Caco-2 (cell line): ENCODE results near the gene EPG5. TPM values are rescaled to one million over a fixed set of nuclear protein-coding genes. Genes with fewer than 3 reads are reported as not detected.

Experiments used
- BruUV-seq: library from RNA; stranded (reverse); fragments of 400-500 nt; replicated peaks from 2 replicates; lab custom pipeline; 2021; lab: Mats Ljungman, UMichigan
- CTCF ChIA-PET: fragments of 300-600 bp; sonication (Branson Sonifier 250); formaldehyde crosslinking; loops from one replicate; lab custom pipeline; 2022; ENCODE audit warnings: antibody characterized with exemption; lab: Charles Lee
- POLR2A ChIA-PET: fragments of 300-600 bp; sonication (Branson Sonifier 250); formaldehyde crosslinking; loops from one replicate; lab custom pipeline; 2022; ENCODE audit warnings: antibody characterized with exemption; lab: Charles Lee
- DNase-seq, 2 experiments: peaks; one replicate each; pipeline versions ENCODE4 v3.0.0 to v3.0.0-alpha.2; 2020 to 2022
- H3K27me3 ChIP-seq: replicated peaks from 2 replicates; pipeline ENCODE4 v1.6.0; 2011; ENCODE audit warnings: low read length; ENCODE audit not compliant: control insufficient read depth, insufficient read depth
- H3K36me3 ChIP-seq: 2 replicates; pipeline ENCODE4 v1.5.1; 2011; ENCODE audit warnings: low read length; ENCODE audit not compliant: control insufficient read depth, insufficient read depth
- H3K4me1 ChIP-seq: fragments of 250-450 bp; sonication (Bioruptor Pico); 2 replicates; pipeline ENCODE4 v1.5.1; 2020; ENCODE audit warnings: mild to moderate bottlenecking
- H3K4me3 ChIP-seq: 2 replicates; pipeline ENCODE4 v1.5.1; 2011; ENCODE audit warnings: low read depth, mild to moderate bottlenecking, control low read depth, low read length
- H3K9me3 ChIP-seq: fragments of 250-450 bp; sonication (Bioruptor Pico); 2 replicates; pipeline ENCODE4 v1.5.1; 2020; ENCODE audit warnings: mild to moderate bottlenecking, moderate library complexity
- H3K27ac Mint-ChIP-seq: one replicate; pipeline ENCODE4 v1.8.0; 2022; ENCODE audit warnings: mixed read lengths; ENCODE audit not compliant: unreplicated experiment
- H3K27me3 Mint-ChIP-seq: one replicate; pipeline ENCODE4 v1.8.0; 2022; ENCODE audit warnings: mixed read lengths; ENCODE audit not compliant: insufficient read depth, unreplicated experiment
- H3K36me3 Mint-ChIP-seq: one replicate; pipeline ENCODE4 v1.8.0; 2022; ENCODE audit warnings: mild to moderate bottlenecking, mixed read lengths; ENCODE audit not compliant: insufficient read depth, unreplicated experiment
- H3K4me1 Mint-ChIP-seq: one replicate; pipeline ENCODE4 v1.8.0; 2022; ENCODE audit warnings: low read depth, mixed read lengths; ENCODE audit not compliant: unreplicated experiment
- H3K4me3 Mint-ChIP-seq: one replicate; pipeline ENCODE4 v1.8.0; 2022; ENCODE audit warnings: mild to moderate bottlenecking, moderate library complexity, mixed read lengths; ENCODE audit not compliant: unreplicated experiment
- H3K9me3 Mint-ChIP-seq: one replicate; pipeline ENCODE4 v1.8.0; 2022; ENCODE audit warnings: mixed read lengths; ENCODE audit not compliant: unreplicated experiment
- CTCF ChIP-seq, 2 experiments: fragments of 200-600 bp in 1 of 2; IDR thresholded peaks; 1 replicate in 1 of 2; 2 replicates in 1 of 2; pipeline versions ENCODE4 v1.5.1 to v1.8.0; 2011 to 2022; ENCODE audit warnings: antibody characterized with exemption in 1 of 2, control low read depth in 1 of 2, inconsistent platforms in 1 of 2, low read depth in 1 of 2, low read length in 1 of 2, mild to moderate bottlenecking in 1 of 2, moderate library complexity in 1 of 2; ENCODE audit not compliant: insufficient read depth in 1 of 2, severe bottlenecking in 1 of 2, unreplicated experiment in 1 of 2
- intact Hi-C: fragments of 100-400 bp; cut with micrococcal nuclease; formaldehyde crosslinking; loops from one replicate; pipeline ENCODE4 v1.10.0; 2022; ENCODE audit not compliant: unreplicated experiment
- total RNA-seq: library from RNA; stranded (reverse); gene quantifications from 2 replicates; pipeline ENCODE4 v1.2.3, GENCODE V29; 2022

The EPG5 gene
- total RNA-seq, 1 experiment from 2014 or later = 12.0 TPM

- peaks cover 6% of the 10 kb centered on the region for H3K36me3 Mint-ChIP-seq
- Histone ChIP-seq H3K9me3 (no peaks in the 10 kb centered on the region), H3K27me3 (no peaks in the 10 kb centered on the region), H3K4me1 (no peaks in the 10 kb centered on the region), H3K4me3 (no peak overlapping the region), H3K36me3 (no peaks in the 10 kb centered on the region)
- no peak for TF ChIP-seq CTCF (IDR thresholded peaks at IDR 0.05; ENCODE audit: insufficient read depth in 1 of 2, low read depth in 1 of 2, low read length in 1 of 2, severe bottlenecking in 1 of 2, unreplicated experiment in 1 of 2)
- BruUV-seq = no TSS peak
- CTCF ChIA-PET = no interaction called here
- H3K4me3 Mint-ChIP-seq = no peak overlapping the region
- no peaks in the 10 kb centered on the region for H3K4me1 Mint-ChIP-seq
- H3K27me3 Mint-ChIP-seq = no peaks in the 10 kb centered on the region
- no peaks in the 10 kb centered on the region for H3K9me3 Mint-ChIP-seq
- intact Hi-C loops = no loop called here
- DNase-seq = no peak
- POLR2A ChIA-PET = no interaction called here
- no peak overlapping the region for H3K27ac Mint-ChIP-seq
Observed at GRCh38 chr18:46008531-46008930, 41.4 kb upstream of the EPG5 start.

- peaks cover 6% of the 10 kb centered on the region for H3K36me3 Mint-ChIP-seq
- BruUV-seq = no TSS peak
- POLR2A ChIA-PET = no interaction called here
- TF ChIP-seq CTCF (IDR thresholded peaks at IDR 0.05; ENCODE audit: insufficient read depth in 1 of 2, low read depth in 1 of 2, low read length in 1 of 2, severe bottlenecking in 1 of 2, unreplicated experiment in 1 of 2) = no peak
- Histone ChIP-seq H3K9me3 (no peaks in the 10 kb centered on the region), H3K36me3 (no peaks in the 10 kb centered on the region), H3K4me3 (no peak overlapping the region), H3K27me3 (no peaks in the 10 kb centered on the region), H3K4me1 (no peaks in the 10 kb centered on the region)
- CTCF ChIA-PET = no interaction called here
- intact Hi-C loops = no loop called here
- H3K27ac Mint-ChIP-seq = no peak overlapping the region
- peaks cover 8% of the 10 kb centered on the region for H3K9me3 Mint-ChIP-seq
- no peaks in the 10 kb centered on the region for H3K27me3 Mint-ChIP-seq
- H3K4me3 Mint-ChIP-seq = no peak overlapping the region
- no peaks in the 10 kb centered on the region for H3K4me1 Mint-ChIP-seq
- DNase-seq = no peak
Observed at GRCh38 chr18:46007165-46007564, 40.0 kb upstream of the EPG5 start.

GRCh38 chr18:46002934-46003333 lies 35.8 kb upstream of the EPG5 start:
- Mint-ChIP-seq H3K4me3 (no peak overlapping the region), H3K27me3 (no peaks in the 10 kb centered on the region), H3K9me3 (peaks cover 11% of the 10 kb centered on the region), H3K36me3 (peaks cover 6% of the 10 kb centered on the region), H3K27ac (no peak overlapping the region), H3K4me1 (no peaks in the 10 kb centered on the region)
- no peak for TF ChIP-seq CTCF (IDR thresholded peaks at IDR 0.05; ENCODE audit: insufficient read depth in 1 of 2, low read depth in 1 of 2, low read length in 1 of 2, severe bottlenecking in 1 of 2, unreplicated experiment in 1 of 2)
- no peak overlapping the region for H3K4me3 ChIP-seq
- BruUV-seq = no TSS peak
- intact Hi-C loops = no loop called here
- no peaks in the 10 kb centered on the region for H3K9me3 ChIP-seq
- no peak for DNase-seq
- H3K27me3 ChIP-seq = no peaks in the 10 kb centered on the region
- CTCF ChIA-PET = no interaction called here
- H3K4me1 ChIP-seq = no peaks in the 10 kb centered on the region
- POLR2A ChIA-PET = no interaction called here
- H3K36me3 ChIP-seq = no peaks in the 10 kb centered on the region
